ENCODE measurements around the gene SELE.
"Not testable (repeated sequence)": the region's sequence is repeated elsewhere in the genome, so short reads cannot be mapped to it uniquely, and the experiment has no call there.

The SELE gene

GRCh38 chr1:169715100-169715499, 18.8 kb downstream of the SELE start:
- DNase-seq: not testable (repeated sequence)

- DNase-seq: not testable (repeated sequence)
Observed at GRCh38 chr1:169713090-169713489, 20.8 kb downstream of the SELE start.

- no peak for DNase-seq
Observed at GRCh38 chr1:169712309-169712631, 21.6 kb downstream of the SELE start.

GRCh38 chr1:169711469-169712308, 22.2 kb downstream of the SELE start, which contains the start of gene SELL:
Gene SELL (minus strand): TSS chr1:169711620. CDS start chr1:169711498, 122 bp downstream.
- peak; percentile 29 to 66 (median 57) for DNase-seq

- no peak for DNase-seq
Observed at GRCh38 chr1:169708647-169709046, 25.2 kb downstream of the SELE start.

GRCh38 chr1:169707912-169708604, 25.8 kb downstream of the SELE start:
- no peak for DNase-seq

GRCh38 chr1:169704797-169705196, 29.1 kb downstream of the SELE start:
- no peak for DNase-seq

GRCh38 chr1:169701261-169702005, 32.4 kb downstream of the SELE start:
- no peak for DNase-seq

GRCh38 chr1:169699707-169700106, 34.2 kb downstream of the SELE start:
- DNase-seq: no peak

GRCh38 chr1:169698976-169699375, 34.9 kb downstream of the SELE start:
- DNase-seq: no peak

GRCh38 chr1:169697755-169698154, 36.1 kb downstream of the SELE start:
- no peak for DNase-seq

- DNase-seq: no peak
Observed at GRCh38 chr1:169696273-169697100, 37.4 kb downstream of the SELE start.

- peak in 1 of 4 experiments; percentile 24 for DNase-seq
Observed at GRCh38 chr1:169694304-169695075, 39.4 kb downstream of the SELE start.

- no peak for DNase-seq
Observed at GRCh38 chr1:169692756-169693460, 41.0 kb downstream of the SELE start.

GRCh38 chr1:169690489-169690888, 43.4 kb downstream of the SELE start:
- no peak for DNase-seq

- DNase-seq: no peak
Observed at GRCh38 chr1:169689395-169689794, 44.5 kb downstream of the SELE start.

- not testable (repeated sequence) for DNase-seq
Observed at GRCh38 chr1:169688377-169688776, 45.5 kb downstream of the SELE start.

- DNase-seq: no peak
Observed at GRCh38 chr1:169683661-169684060, 50.2 kb downstream of the SELE start.

GRCh38 chr1:169683168-169683567, 50.7 kb downstream of the SELE start:
- DNase-seq: not testable (repeated sequence)

GRCh38 chr1:169682071-169682470, 51.8 kb downstream of the SELE start:
- DNase-seq: no peak

- no peak for DNase-seq
Observed at GRCh38 chr1:169681140-169681539, 52.7 kb downstream of the SELE start.

All from activated CD4-positive, CD25-positive, alpha-beta regulatory T cell (primary cell).